Fibroblast of skin of abdomen (primary cell): ENCODE results near the gene PRKAR1B.

Experiments used
- DNase-seq: peaks from one replicate; pipeline ENCODE4 v3.0.0-alpha.2; 2013

Gene PRKAR1B

DNA sequence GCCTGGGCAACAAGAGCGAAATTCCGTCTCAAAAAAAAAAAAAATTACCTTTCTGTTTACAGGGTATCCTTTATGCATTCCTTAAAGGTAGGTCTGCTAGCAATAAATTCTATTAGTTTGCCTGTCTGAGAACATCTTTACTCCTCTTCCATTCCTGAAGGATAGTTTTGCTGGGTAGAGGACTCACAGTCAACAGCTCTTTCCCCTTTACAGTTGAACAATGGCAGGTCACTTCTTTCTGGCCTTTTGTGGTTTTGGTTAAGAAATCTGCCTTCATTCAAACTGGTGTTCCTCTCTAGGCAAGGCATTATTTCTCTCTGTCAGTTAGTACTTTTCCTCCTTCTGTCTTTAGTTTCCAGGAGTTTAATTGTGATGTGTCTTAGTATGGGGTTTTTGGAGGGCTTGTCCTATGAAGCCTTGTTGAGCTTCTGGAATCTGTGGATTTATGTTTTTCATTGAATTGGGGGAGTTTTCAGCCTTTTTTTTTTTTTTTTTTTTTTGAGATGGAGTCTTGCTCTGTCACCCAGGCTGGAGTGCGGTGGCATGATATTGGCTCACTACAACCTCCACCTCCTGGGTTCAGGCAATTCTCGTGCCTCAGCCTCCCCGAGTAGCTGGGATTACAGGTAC lies 5.3 kb downstream of the PRKAR1B start:
- no peak for DNase-seq

DNA sequence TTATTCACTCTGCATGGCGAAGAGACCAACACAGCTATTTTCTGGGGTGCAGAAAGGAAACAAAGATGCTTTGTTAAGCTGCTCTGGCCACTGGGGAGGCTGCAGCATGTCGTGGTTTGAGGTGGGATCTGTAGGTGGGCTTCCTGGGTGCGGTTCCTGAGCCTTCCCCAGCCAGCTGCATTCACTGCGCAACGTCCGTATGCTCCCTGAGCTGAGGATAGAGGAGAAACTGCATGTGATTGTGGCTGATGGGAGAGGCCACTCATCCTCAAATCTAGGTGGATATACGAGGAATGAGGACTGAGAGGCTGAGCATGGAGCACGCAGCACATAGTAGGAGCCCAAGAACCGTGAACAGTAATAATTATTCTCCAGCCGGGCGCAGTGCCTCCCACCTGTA lies 10.4 kb downstream of the PRKAR1B start:
- DNase-seq = no peak

DNA sequence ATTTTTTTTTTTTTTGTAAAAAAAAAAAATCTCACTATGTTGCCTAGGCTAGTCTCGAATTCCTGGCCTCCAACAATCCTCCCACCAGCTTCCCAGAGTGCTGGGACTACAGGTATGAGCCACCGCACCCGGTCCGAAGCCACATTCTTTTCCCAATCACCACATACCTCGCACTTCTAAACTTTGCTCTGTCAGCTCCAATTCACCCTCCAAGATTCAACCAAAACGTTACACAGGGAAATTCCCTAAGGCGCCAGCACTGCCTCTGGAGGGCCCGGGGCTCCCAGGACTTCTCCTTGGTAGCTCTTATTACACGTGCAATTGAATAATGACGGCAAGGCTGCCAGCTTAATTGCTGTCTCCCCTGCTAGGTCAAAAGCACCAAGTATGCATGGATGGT lies 10.9 kb downstream of the PRKAR1B start:
- DNase-seq = no peak

DNA sequence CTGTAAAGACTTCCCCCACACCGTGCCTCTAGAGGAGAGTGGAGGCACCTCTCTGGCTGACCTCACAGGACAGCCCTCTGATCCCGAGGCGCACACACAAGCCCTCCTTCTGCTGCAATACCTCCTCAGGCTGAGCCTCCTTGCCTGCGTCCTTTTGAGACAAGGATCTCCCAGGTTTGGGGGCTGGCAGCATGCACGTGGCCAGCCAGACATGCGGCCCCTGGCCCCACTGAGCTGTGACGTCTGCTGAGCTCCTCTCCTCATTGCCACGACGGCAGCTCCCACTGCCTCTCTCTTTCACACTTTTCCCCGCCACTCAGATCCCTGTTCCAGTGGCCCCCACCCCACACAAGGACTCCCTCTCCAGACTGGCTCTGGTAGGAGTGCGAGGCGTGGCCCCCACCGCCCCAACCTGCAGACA lies 12.8 kb downstream of the PRKAR1B start:
- no peak for DNase-seq

DNA sequence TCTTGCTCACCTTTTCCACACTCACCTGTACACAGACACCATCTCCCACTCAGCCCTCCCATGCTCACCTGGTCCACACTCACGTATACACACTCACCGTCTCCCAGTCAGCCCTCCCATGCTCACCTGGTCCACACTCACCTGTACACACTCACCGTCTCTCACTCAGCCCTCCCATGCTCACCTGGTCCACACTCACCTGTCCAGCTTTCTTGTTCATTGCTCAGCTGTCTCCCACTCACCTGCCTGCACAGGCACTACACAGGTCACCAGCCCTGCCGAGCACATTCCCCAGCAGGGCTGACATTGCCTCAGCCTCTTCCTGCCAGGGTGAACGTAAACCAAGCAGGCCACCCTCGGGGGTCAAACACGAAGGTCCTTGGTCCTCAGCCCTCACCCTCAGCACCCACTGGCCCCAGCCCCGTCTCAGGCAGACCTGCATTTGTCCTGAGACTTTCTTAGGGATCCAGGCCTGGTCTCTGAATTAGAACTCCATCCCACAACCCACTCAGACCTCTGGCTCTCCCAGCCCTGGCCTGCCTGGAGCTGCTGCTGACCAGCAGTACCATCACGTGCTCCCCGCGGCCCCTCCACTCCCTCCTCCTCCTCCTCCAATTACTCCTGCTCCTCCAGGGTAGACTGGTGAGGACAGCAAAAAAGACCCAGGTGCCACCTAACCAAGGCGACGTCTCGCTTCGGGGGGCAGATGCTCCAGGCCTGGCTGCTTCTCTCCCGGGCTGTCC lies 13.4 kb downstream of the PRKAR1B start:
- DNase-seq = no peak

DNA sequence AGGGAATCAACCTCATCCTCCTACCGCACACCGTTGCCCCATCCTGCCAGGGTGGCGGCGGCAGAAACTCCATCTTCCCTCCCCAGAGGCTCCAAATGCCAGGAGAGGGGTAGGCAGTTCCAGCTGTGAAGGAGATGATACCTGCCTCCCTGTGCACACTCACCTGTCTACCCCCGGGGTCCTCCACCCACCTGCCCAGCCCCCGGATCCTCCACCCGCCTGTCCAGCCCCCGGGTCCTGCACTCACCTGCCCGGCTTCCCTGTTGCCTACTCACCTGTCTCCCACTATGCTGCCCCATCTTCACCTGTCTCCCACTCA lies 14.0 kb downstream of the PRKAR1B start:
- no peak for DNase-seq

DNA sequence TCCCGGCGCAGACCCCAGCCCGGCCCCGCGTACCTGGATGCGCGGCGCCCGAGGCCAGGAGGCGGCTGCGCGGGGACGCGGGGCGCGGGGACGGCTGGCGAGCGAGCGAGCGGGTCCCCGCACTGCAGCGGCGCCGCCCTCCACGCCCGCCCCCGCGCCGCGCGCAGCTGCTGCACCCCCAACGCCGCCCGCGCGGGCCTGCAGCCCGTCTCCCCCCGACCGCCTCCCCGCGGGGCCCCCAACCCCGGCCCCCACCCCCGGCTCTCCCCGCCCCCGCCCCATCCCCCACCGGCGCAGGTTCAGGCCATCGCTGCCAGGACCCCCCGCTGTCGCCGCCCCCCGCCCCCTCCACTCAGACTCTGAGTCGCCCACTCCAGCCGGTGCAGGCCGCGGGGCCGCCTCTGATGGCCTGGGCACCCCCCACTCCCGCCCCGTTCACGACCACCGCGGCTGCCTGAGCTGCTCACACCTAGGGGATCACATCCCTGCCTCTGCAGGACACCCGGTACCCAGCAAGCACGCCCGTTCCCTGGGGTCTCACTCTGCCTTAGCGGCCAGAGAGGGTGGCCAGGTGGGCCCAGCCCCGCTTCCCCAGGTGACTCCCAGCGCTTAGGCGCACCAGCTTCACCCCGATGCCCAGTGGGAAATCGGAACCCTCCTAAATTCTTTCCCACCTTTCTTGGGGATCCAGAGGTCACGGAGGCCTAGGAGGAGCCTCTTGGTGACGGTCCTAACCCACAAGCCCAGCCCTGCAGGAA lies 14.5 kb downstream of the PRKAR1B start:
- DNase-seq = no peak

DNA sequence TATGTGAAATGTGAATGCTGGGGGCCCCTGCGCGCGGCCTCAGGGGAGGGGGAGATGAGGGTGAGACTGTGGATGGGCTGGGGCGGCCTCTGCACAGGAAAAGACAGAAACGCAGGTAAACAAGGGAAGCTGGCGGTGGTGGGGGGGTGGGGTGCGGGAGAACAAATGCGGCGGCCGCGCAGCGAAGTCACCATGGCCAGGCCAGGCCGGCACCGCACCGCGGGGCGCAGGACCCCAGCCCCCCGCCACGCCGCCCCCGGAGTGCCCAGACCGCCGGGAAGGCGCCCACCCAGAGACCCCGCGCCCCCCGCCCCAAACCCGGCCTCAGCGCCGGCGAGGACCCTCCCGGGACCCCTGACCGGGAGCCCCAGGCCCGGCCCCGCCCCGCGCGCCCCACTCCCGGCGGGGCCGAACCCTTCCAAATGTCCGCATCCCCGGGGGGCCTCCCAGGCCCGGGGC lies 15.1 kb downstream of the PRKAR1B start:
- no peak for DNase-seq

DNA sequence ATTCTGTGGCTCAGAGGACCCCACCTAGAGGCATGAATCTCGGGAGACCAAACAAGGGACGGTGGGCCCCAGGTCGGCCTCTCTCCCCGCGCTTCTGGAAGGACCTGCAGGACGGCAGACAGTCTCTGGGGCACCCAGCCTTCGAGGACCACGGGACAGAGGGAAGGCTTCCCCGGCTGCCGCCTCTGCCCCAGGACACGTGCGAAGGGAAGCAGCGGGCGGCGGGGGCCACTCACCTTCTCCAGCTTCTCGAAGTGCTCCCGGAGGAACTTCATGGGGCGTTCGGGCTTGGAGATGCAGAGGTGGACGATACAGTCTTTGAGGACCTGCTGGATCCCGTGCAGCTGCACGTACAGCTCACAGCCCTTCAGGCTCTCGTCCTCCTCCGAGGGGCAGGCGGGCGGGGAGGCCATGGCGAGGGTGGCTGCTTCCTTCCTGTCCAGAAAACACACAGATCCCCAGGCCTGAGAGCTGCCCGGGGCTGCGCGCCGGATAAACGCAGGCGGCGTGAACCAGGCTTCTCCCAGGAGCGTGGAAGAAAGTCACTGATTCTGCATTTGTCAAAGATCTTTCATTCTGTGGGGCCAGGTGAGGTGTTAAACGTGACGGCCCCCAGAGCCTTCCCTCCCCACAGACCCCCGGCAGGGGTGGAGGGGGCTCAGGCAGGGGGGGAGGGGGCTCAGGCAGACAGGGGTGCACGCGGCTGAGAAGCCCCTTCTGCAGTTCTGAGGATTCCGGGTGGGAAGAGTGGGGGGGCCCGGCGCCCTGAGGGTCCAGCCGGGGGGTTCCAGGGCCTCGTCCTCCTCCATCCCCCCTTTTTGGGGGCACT lies 15.8 kb downstream of the PRKAR1B start:
- no peak for DNase-seq

DNA sequence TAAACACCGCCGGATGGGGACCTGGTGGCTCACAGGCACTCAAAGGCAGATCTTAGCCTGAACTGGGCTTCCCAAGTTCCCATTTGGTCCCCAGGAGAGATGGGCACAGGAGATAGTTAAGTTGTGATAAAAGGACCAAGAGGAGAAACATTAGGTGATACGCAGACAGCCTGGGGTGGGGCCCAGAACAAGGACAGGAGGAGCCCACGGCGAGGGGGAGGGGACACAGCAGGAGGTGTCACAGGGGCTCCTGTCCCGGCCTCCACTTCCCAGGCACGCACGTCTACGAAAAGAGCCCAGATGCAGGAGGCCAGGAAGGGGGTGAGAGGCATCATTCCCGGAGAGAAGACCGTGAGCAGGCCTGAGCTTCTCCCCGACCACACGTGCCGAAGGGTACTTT lies 16.9 kb downstream of the PRKAR1B start:
- no peak for DNase-seq

DNA sequence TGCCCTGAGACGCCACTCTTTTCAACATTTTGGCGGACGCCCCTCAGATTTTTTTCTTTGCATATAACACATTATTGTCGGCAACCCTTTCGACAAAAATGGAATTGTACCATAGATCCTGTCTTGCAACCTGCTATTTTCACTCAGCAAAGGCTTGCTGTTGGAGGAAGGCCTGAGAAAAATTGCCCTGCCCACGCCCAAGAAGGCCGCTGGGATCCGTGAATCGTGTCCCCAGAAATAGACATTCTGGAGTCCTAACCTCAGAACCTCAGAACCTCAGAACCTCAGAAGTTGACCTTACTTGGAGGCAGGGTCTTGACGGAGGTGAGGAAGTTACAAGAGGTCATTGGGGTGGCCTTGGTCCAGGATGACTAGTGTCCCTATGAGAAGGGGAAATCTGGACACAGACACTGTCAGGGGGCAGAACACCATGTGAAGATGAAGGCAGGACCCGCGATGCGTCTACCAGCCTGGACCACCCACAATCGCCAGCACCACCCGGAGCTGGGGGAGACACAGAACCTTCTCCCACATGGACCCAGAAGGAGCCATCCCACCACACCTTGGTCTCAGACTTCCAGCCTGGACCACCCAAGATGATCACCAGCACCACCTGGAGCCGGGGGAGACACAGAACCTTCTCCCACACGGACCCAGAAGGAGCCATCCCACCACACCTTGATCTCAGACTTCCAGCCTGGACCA lies 19.6 kb downstream of the PRKAR1B start:
- no peak for DNase-seq

DNA sequence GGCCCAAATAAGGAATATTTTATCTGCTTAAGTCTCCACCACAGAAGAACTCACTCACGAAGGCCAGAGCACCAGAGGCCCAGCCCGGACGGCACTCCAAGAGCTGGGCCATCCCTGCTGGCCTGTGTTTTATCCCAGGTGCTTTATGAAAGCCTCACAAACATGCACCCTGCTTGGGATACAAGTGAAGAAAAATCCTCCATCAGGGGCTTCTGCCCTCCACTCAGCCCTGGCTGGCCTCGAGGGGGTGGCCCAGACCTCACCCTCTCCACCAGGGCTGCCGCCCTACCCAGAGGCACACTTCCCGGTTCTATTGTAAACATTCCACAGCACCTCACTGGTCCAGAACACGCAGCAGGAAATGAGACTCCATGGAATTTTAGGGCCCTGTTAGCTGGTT lies 20.4 kb downstream of the PRKAR1B start:
- no peak for DNase-seq

DNA sequence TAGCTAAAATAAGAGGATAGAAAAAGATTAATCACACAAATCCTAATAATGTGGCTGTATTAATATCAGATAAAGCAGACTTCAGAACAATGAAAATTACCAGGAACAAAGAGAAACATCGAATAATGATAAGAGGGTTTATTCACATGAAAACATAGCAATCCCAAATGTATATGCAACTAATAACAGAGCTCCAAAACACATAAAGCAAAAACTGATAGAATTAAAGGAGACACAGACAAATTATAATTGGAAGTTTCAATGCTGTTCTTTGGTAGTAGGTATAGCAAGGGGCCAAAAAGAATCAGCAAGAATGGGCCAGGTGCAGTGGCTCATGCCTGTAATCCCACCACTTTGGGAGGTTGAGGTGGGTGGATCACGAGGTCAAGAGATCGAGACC lies 24.0 kb downstream of the PRKAR1B start:
- no peak for DNase-seq

DNA sequence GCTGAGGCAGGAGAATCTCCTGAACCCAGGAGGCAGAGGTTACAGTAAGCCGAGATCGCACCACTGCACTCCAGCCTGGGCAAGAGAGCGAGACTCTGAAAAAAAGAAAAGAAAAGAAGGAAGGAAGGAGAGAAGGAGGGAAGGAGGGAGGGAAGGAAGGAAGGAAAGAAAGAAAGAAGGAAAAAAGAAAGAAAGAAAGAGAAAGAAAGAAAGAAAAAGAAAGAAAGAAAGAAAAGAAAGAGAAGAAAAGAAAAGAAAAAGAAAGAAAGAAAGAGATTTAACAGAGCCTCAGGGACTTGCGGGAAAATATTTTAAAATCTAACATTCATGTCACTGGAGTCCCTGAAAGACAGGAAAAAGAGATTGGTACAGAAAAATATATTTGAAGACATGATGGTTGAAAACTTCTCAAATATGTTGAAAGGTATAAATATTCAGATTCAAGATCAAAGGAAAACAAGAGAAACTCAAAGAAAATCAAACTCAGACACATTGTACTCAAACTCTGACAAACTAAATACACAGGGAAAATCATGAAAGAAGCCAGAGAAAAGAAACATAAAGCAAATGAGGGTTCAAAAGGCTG lies 25.9 kb downstream of the PRKAR1B start:
- DNase-seq = no peak

DNA sequence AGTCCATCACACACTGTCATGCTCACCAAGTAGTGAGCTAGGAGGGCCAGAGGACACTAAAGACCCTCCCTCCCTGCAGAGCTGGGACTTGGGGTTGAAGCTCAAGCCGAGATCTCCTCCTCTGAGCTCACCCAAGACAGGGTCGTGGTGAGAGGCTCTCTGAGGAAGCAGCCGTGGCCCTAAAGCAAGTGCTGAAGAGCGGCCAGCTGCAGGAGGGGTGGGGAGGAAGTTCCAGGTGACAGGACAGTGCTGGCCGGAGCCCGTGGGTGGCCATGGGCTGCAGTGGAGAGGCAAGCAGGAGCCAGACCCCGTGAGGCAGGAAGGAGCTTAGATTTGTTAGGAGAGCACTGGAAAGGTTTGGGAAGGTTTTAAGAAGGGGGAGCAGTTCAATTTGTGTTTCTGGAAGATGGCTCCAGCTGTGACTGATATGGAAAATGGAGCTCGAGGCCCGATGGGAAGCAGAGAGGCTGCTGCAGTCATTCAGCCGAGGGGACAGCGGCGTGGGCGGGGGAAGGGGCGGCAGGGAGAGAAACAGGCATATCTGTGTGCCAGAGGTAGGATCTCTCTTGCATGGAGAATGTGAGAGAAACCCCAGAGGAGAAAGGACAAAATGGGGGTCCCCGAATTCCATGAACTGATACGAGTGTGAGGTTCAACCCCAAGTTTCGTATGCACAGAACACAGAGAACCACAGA lies 27.5 kb downstream of the PRKAR1B start:
- DNase-seq = no peak

DNA sequence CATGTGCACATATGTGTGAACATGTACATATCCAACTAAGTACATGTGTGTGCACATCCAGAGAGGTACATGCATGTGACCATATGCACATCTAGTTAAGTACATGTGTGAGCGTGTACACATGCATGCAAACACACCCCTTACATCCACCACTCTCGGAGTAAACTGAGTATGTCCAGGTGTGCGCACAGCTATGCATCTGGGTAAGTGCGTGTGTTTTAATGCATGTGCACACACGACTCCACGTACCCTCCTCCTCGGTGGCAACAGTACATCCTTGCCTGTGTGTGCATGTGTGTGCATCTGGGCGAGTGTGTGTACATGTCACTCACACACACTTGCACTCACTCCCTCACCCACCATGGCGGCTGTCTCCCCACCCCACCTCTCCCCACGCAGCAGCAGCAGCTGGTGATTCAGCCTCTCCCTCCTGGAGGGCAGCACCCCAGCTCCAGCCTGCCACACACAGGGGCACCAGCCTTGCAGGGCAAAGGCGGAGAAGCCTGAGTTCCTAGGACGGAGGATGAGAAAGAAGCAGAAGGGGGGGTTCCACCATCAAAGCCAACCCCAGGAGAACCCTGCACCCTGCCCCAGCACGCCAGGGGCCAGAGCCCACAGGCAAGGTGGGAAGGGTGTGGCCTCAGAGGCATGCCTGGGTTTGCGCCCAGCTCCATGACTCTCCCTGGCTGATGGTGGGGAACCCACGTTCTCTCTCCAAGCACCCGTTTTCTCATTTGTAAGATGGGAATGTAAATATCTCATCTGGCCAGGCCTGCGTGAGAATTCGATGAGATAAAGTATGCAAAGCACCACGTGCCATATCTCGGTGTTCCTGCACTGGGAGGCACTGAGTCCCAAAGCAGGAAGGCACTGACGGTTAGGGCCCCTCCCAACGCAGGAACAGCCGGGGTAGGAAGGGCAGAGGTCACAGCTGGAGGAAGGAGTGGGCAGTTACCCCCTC lies 28.3 kb downstream of the PRKAR1B start:
- no peak for DNase-seq

DNA sequence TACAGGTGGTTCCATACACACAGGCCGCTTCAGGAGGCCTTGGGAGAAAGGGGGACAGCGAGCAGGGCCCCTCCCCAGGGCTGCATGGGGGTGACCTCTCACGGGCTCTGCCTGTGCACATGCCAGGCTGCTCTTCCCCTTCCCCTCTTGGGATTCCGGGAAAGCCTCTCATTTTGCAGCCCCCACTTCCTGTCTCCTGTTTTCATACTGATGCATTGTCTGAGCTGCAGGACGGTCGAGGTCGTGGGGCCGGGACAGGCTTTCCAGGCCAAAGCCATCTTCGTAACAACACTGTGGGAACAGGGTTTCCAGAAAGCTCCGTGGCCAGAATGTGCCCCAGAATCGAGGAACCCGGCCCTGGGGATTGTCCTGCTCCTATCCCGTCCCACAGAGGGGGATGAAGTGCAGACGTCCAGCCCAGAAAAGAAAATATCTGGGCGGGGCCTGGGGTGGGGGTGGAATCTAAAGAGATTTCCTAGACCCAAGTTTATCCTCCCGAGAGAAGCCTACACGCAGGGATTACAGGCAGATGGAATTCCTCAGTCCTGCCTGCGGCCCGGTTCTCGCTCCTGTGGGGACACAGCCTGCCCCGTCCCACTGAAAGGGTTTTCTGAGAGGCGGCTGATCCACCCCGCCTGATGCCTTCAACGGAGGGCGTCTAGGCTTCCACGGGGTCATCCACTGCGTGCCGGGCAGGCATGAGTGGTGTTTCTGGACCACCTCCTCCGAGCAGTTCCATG lies 30.1 kb downstream of the PRKAR1B start:
- DNase-seq = no peak

DNA sequence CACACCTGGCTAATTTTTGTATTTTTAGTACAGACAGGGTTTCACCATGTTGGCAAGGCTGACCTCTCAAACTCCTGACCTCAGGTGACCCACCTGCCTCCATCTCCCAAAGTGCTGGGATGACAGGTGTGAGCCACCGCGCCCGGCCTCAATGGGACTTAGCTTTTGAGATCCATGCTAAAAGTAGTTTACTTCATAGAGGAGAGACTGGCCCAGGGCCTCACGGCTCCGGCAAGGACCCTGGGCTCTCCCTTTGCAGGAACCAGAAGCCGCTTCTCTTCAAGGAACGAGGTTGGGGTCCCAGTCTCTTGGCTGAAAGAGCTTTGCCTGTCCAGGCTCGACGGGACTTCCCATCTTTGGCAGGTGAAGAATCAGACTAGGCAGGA lies 30.7 kb downstream of the PRKAR1B start:
- no peak for DNase-seq

DNA sequence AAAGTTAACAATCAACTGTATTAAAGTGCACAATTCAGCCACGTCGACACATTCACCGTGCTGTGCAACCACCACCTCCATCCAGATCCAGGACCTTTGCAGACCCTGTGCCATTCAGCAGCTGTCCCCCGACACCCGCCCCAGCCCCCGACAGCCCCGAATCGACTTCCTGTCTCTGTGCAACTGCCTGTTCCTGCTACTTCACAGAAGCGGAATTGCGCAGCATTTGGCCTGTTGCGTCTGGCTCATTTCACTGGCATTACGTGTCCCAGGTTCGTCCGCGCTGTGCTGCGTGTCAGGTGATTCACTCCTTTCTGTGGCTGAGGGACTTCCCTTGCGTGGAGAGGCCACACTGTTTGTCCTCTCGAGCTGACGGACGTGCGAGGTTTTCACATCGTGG lies 33.8 kb downstream of the PRKAR1B start:
- no peak for DNase-seq
